ENCODE measurements around the gene IZUMO1.

- no peak for TF ChIP-seq CTCF (conservative IDR thresholded peaks at IDR 0.05)
- TF ChIP-seq ZFX (IDR thresholded peaks at IDR 0.05): no peak
Observed at GRCh38 chr19:48735031-48735615, 11.6 kb downstream of the IZUMO1 start.
